SIG-M5 treated with dmso at 0.1 percent for 504 hours (cell line): ENCODE measurements around the gene CNTN4.

ENCODE experiments used
- DNase-seq: peaks from one replicate; lab custom pipeline; 2025; ENCODE audit not compliant: unreplicated experiment; lab: John Stamatoyannopoulos, UW

The CNTN4 gene

GRCh38 chr3:3082234-3082924 lies 983.7 kb downstream of the CNTN4 start:
- no peak for DNase-seq

GRCh38 chr3:3084890-3085289 lies 986.2 kb downstream of the CNTN4 start:
- DNase-seq: no peak

GRCh38 chr3:3085782-3086181 lies 987.1 kb downstream of the CNTN4 start:
- DNase-seq: no peak

- DNase-seq: no peak
Observed at GRCh38 chr3:3086239-3086638, 987.6 kb downstream of the CNTN4 start.

- DNase-seq: no peak
Observed at GRCh38 chr3:3087279-3087678, 988.6 kb downstream of the CNTN4 start.

- no peak for DNase-seq
Observed at GRCh38 chr3:3087716-3088465, 989.2 kb downstream of the CNTN4 start.

- DNase-seq: no peak
Observed at GRCh38 chr3:3089017-3089416, 990.4 kb downstream of the CNTN4 start.

GRCh38 chr3:3097958-3098357 lies 999.3 kb downstream of the CNTN4 start:
- no peak for DNase-seq

GRCh38 chr3:3101660-3102458 lies 1003.2 kb downstream of the CNTN4 start:
- DNase-seq: no peak

- DNase-seq: no peak
Observed at GRCh38 chr3:3102751-3103150, 1004.1 kb downstream of the CNTN4 start.

GRCh38 chr3:3105246-3105645 lies 1006.6 kb downstream of the CNTN4 start:
- no peak for DNase-seq

GRCh38 chr3:3105815-3106214 lies 1007.1 kb downstream of the CNTN4 start:
- no peak for DNase-seq

- DNase-seq: no peak
Observed at GRCh38 chr3:3107181-3107580, 1008.5 kb downstream of the CNTN4 start.
